Activated T-cell treated with anti-CD3 and anti-CD28 coated beads, Interleukin-2, amount 50 U/mL, for 48 hours (primary cell): ENCODE measurements around the gene KRTAP5-10.
"Not testable (repeated sequence)": the region's sequence is repeated elsewhere in the genome, so short reads cannot be mapped to it uniquely, and the experiment has no call there.

ENCODE experiments used
- DNase-seq, 2 experiments: peaks; one replicate each; pipeline ENCODE4 v3.0.0-alpha.2; 2020

Gene KRTAP5-10

DNA sequence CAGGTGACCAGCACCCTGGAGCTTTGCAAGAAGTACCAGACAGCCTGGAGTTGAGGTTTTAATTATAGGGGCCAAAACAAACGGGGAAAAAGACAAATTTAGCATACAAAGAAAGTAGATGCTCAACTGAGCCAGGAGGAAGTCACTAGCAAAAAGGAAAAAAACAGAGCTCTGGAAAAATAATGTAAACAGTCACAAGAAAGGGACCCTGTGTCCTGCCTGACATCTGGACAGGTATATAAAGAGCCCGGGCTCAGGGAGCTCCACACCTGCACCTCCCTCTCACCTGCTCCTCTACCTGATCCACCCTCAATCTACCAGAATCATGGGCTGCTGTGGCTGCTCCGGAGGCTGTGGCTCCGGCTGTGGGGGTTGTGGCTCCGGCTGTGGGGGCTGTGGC is at the start of gene KRTAP5-10:
TSS of gene KRTAP5-10 (plus strand) at position 301 of the 400 bp plus-strand sequence. CDS start at position 326, 25 bp downstream.
- DNase-seq = no peak

DNA sequence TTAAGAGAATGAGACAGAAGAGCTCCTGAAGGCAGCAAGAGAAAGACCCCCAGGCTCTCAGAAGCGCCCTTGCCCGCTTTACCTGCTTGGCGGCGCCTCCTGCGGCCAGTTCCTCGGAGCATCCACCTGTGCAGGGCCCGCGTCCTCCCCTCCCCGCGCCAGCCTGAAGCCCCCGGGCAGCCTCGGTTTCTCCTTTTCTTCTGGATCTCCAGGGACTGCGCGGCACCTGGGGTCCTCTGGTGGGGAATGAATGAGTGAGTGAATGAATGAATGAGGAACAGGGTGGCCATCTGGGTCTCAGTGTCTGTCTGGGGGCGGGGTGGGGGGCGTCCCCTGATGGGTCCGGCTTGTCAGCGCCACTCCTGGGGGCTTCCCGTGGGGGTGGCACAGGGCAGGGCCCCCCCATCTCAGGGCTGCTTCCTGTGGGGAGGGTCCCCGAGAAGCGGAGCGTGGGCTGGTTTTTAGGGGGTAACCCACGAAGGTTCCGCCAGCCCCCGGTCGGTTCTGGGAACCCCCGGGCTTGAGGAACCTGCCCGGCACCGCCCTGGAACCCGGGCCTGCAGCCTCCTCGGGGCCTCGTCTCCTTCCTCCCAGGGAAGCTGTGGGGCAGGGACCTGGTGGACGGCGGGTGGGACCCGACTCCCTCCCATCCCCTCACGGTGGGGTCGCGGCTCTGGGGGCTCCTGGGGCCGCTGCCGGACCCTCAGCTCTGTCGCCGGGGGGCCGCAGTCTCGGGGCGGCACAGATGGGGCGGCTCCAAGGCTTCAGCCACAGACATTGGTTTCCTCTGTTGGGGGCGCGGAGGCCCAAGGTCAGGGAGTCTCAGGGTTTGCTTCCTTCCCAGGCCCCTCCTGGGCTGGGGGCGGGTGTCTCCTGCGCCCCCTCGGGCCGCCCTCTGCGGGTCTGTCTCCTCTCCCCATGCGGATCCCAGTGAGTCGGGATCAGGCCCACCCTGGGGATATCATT is 46.6 kb upstream of the KRTAP5-10 start:
- DNase-seq = no peak

GRCh38 chr11:71519546-71519945 is 45.8 kb upstream of the KRTAP5-10 start:
- no peak for DNase-seq

DNA sequence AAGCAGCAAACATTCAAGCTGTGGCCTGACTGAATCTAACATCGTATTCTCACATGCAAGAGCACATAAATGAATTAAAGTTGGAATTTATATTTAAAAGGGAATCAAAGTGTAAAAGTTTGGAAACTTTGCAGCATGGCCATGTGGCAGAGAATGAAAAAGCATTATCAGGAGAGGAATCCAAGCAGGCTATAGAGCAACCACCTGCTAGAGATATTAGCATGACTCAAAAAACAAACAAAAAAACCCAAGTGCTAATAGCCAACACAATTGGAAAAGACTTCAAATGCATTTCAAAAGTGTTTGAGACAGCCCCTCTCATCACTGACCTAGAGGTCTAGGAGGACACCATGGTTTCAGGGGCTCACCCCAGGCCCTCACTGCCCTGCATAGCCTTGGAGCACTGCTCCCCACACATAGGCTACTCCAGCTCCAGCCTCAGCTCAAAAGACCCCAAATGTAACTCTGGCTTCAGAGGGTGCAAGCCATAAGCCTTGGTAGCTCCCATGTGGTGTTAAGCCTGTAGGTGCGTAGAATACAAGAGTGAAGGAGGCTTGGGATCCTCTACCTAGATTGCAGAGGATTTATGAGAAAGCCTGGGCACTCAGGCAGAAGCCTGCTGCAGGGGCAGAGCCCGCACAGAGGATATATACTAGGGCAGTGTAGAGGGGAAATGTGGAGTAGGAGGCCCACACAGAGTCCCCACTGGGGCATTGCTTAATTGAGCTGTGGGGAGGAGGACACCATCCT is 40.0 kb upstream of the KRTAP5-10 start:
- no peak for DNase-seq

DNA sequence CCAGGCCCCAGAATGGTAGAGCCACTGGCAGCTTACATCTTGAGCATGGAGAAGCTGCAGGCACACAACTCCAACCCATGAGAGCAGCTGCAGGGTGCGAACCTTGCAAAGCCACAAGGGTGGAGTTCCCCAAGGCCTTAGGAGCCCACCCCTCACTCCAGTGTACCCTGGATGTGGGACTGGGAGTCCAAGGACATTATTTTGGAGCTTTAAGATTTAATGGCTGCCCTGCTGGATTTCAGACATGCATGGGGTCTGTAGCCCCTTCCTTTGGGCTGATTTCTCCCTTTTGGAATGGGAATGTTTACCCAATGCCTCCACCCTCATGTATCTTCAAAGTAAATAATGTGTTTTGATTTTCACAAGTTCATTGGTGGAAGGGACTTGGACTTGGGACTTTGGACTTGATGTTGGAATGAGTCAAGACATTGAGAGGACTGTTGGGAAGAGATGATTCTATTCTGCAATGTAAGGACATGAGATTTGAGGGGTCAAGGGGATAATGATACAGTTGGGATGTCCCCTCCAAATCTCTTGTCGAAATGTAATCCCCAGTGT is 39.3 kb upstream of the KRTAP5-10 start:
- DNase-seq = no peak

- DNase-seq = not testable (repeated sequence)
These were observed 38.4 kb upstream of the KRTAP5-10 start, which contains the start of gene KRTAP5-7 for GRCh38 chr11:71526796-71527575. TSS of gene KRTAP5-7 (plus strand) at chr11:71527267. CDS start at chr11:71527301, 34 bp downstream.

GRCh38 chr11:71527576-71528210 is 37.7 kb upstream of the KRTAP5-10 start:
- no peak for DNase-seq

DNA sequence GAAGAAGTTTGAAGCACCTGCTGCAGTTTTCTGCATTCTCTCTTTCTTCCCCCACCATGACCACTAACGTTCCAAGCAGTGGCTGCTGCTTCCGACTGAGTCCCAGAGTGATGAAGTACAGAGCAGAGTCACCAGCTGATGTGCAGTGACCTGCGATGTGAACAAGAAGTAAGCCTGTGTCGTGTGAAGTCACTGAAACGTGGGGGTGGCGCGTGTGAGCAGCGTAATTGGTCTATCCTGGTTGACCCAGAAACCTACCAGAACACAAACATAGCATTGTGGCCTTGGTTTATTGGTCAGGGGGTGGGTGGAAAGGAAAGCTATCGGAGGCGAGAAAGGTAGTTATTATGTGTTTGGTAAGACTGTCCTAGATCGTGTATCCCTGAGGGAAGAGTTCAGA is 34.8 kb upstream of the KRTAP5-10 start:
- DNase-seq = no peak

GRCh38 chr11:71532036-71532610 is 33.2 kb upstream of the KRTAP5-10 start:
- no peak for DNase-seq

DNA sequence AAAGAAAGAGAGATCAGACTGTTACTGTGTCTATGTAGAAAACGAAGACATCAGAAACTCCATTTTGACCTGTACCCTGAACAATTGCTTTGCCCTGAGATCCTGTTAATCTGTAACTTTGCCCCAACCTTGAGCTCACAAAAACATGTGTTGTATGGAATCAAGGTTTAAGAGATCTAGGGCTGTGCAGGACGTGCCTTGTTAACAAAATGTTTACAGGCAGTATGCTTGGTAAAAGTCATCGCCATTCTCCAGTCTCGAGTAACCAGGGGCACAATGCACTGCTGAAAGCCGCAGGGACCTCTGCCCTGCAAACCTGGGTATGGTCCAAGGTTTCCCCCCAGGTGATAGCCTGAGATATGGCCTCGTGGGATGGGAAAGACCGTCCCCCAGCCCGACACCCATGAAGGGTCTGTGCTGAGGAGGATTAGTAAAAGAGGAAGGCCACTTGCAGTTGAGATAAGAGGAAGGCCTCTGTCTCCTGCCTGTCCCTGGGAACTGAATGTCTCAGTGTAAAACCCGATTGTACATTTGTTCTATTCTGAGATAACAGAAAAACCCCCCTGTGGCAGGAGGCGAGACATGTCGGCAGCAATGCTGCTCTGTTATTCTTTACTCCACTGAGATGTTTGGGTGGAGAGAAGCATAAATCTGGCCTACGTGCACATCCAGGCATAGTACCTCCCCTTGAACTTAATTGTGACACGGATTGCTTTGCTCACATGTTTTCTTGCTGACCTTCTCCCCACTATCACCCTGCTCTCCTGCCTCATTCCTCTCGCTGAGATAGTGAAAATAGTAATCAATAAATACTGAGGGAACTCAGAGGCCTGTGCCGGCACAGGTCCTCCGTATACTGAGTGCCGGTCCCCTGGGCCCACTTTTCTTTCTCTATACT is 30.4 kb upstream of the KRTAP5-10 start:
- DNase-seq = not testable (repeated sequence)

DNA sequence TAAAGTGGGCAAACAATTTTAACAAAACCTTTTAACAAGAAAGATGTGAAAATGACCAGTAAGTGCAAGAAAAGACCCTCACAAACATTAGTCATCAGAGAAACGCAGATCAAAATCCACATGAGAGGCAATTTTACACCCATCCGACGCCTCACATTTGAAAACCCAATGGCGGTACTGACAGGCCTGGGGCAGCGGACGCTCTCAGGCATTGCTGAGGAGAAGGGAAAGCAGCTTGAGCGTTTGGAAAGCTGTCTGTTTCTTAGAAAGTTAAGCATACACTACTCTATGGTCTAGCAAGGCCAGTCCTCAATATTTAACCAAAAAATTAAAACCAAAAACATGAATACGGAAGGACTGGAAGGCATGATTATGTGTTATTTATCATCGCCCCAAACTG is 29.5 kb upstream of the KRTAP5-10 start:
- no peak for DNase-seq

GRCh38 chr11:71537537-71537936 is 27.8 kb upstream of the KRTAP5-10 start:
- no peak for DNase-seq

GRCh38 chr11:71537977-71538665 is 27.2 kb upstream of the KRTAP5-10 start, which contains the start of gene KRTAP5-8:
TSS of gene KRTAP5-8 (plus strand) at chr11:71538025. CDS start at chr11:71538056, 31 bp downstream.
- not testable (repeated sequence) for DNase-seq

DNA sequence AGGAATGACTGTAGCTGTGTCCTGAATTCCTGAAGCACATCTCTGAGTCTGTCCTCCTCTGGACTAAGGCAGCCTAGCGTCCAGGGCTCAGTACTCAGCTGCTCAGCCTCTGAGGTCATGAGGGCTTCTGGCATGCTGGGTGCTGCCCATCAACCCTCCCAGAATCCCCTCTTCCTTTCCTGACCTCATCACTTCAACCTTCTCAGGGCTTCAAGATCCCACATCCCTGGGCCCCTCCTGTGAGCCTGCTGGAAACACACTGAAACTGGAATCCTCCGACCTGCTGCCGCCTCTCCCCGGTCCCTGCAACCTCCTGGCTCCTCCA is 26.7 kb upstream of the KRTAP5-10 start:
- DNase-seq = no peak

GRCh38 chr11:71539017-71539416 is 26.3 kb upstream of the KRTAP5-10 start:
- DNase-seq = no peak

- not testable (repeated sequence) for DNase-seq
These were observed 25.4 kb upstream of the KRTAP5-10 start for GRCh38 chr11:71539971-71540370.

DNA sequence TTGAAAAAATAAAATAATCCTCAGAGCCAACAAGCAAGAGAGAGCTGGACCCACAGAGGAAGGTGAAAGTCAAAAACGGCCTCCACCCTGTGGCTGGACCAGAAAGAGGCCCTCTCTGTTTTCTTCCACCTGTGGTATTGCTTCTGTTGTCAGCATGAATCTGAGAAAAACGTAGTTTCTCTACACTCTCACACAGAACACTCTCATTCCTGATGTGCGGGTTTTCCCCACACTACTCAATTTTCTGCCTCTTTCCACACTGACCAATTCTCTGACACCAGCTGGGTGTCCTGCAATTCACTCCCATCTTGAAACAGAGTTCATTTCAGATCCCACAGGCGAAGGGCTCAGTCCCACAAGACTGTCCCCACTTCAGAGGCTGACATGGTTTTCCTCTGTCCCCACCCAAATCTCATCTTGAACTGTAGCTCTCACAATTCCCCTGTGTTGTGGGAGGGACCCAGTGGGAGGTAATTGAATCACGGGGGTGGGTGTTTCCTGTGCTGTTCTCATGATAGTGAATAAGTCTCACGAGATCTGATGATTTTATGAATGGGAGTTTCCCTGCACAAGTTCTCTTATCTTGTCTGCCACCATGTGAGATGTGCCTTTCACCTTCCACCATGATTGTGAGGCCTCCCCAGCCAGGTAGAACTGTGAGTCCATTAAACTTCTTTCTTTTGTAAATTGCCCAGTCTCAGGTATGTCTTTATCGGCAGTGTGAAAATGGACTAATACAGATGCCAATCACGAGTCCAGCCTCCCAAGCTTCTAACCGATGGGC is 24.6 kb upstream of the KRTAP5-10 start:
- peak; percentile 19 to 20 for DNase-seq

- DNase-seq = no peak
These were observed 23.0 kb upstream of the KRTAP5-10 start for GRCh38 chr11:71542382-71542781.
